OCI-LY1 (cell line): ENCODE data around the gene AACS.

Experiments
- H2AFZ ChIP-seq: fragments of 200-600 bp; sonication (generic), shearing (Covaris generic); 2 replicates; pipeline ENCODE4 v1.6.0; 2014; ENCODE audit warnings: antibody characterized with exemption, mild to moderate bottlenecking, low read length
- H3F3A ChIP-seq: fragments of 200-600 bp; sonication (generic), shearing (Covaris generic); 2 replicates; pipeline ENCODE4 v1.6.0; 2014; ENCODE audit warnings: mild to moderate bottlenecking, antibody characterized with exemption, low read length, moderate library complexity; ENCODE audit not compliant: insufficient read depth
- H3K27ac ChIP-seq: fragments of 200-600 bp; sonication (generic); 2 replicates; pipeline ENCODE4 v1.5.1; 2014; ENCODE audit warnings: low read length, mixed run types, mild to moderate bottlenecking, low read depth; ENCODE audit not compliant: poor library complexity, severe bottlenecking
- H3K27me3 ChIP-seq: fragments of 200-600 bp; sonication (generic); 2 replicates; pipeline ENCODE4 v1.6.0; 2014; ENCODE audit warnings: antibody characterized with exemption, mild to moderate bottlenecking, low read length, moderate library complexity; ENCODE audit not compliant: insufficient read depth
- H3K36me3 ChIP-seq: fragments of 200-600 bp; sonication (generic); 2 replicates; pipeline ENCODE4 v1.6.1; 2014; ENCODE audit warnings: mild to moderate bottlenecking, antibody characterized with exemption, low read length, moderate library complexity, mixed read lengths; ENCODE audit not compliant: insufficient read depth
- H3K4me1 ChIP-seq: fragments of 200-600 bp; sonication (generic); 2 replicates; pipeline ENCODE4 v1.5.1; 2014; ENCODE audit warnings: mild to moderate bottlenecking, low read length, moderate library complexity; ENCODE audit not compliant: insufficient read depth, severe bottlenecking
- H3K4me2 ChIP-seq: fragments of 200-600 bp; sonication (generic), shearing (Covaris generic); 2 replicates; pipeline ENCODE4 v1.6.1; 2014; ENCODE audit warnings: low read length
- H3K4me3 ChIP-seq: fragments of 200-600 bp; sonication (generic); 2 replicates; pipeline ENCODE4 v1.5.1; 2014; ENCODE audit warnings: low read length, low read depth, mild to moderate bottlenecking, mixed read lengths; ENCODE audit not compliant: poor library complexity, severe bottlenecking
- H3K79me2 ChIP-seq: fragments of 200-600 bp; shearing (Covaris generic); 2 replicates; pipeline ENCODE4 v1.6.1; 2016; ENCODE audit warnings: mixed run types, low read length, mixed read lengths; ENCODE audit not compliant: insufficient read depth
- H3K9ac ChIP-seq: fragments of 200-600 bp; sonication (generic), shearing (Covaris generic); 2 replicates; pipeline ENCODE4 v1.6.1; 2014; ENCODE audit warnings: mild to moderate bottlenecking, low read length, mixed read lengths
- H3K9me2 ChIP-seq: fragments of 200-600 bp; sonication (generic), shearing (Covaris generic); 2 replicates; pipeline ENCODE4 v1.6.1; 2014; ENCODE audit warnings: low read depth, mild to moderate bottlenecking, low read length, mixed read lengths
- H3K9me3 ChIP-seq: fragments of 200-600 bp; shearing (Covaris generic); 2 replicates; pipeline ENCODE4 v1.6.1; 2014; ENCODE audit warnings: low read length, mixed read lengths
- H4K20me1 ChIP-seq: fragments of 200-600 bp; sonication (generic), shearing (Covaris generic); 2 replicates; pipeline ENCODE4 v1.6.0; 2016; ENCODE audit warnings: mild to moderate bottlenecking, low read length; ENCODE audit not compliant: insufficient read depth
- EZH2 ChIP-seq: fragments of 200-600 bp; sonication (generic), shearing (Covaris generic); IDR thresholded peaks from 2 replicates; pipeline ENCODE4 v1.8.0; 2017; ENCODE audit warnings: borderline replicate concordance, mixed run types, mild to moderate bottlenecking, antibody characterized with exemption, low read length, moderate library complexity, mixed read lengths
- TF ChIP-seq, protein P1 (sequence below): fragments of 200-600 bp; sonication (generic), shearing (Covaris generic); IDR thresholded peaks from 2 replicates; pipeline ENCODE4 v1.5.1; 2017; ENCODE audit warnings: mild to moderate bottlenecking, antibody characterized with exemption, low read length, moderate library complexity, mixed read lengths

AACS gene

DNA sequence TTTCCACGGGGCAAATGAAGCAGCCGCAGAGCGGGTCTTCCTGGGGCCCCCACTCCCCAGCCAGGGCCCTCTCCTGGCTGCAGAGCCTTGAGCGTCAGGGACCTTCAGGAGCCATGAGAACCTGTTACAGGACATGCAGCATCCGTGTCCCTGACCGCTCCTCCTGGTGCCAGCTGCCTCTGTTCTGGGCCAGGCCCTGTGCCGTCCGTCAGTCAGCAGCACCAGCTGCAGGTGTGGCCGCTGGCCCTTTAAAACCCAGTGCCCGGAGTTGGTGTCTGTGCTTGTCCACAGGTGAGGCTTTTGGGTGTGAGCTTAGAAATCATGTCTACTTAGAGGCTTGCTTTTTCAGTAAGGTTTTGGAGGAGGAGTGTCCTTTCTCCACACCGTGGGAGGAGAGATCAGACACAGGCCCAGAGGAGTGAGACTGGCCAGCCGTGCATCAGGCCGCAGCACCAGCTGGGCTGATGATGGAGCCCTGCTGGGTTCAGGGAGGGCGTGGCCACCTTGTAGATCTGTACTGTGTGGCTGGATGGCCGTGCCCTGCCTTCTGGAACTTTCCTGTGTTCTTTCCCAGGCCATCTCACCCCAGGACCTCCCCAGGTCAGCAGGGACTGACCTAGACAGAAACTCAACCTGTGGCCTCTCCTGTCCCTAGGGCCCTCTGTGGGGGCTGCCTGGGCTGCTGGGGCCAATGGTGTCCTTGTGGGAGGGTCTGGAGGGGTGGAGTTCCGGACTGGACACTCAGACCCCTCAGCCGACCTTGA is 27.1 kb downstream of the AACS start:
- no peak overlapping the region for H3K27ac ChIP-seq
- H3F3A ChIP-seq, result no peaks in the 10 kb centered on the region
- H3K36me3 ChIP-seq, result peaks cover 38% of the 10 kb centered on the region

DNA sequence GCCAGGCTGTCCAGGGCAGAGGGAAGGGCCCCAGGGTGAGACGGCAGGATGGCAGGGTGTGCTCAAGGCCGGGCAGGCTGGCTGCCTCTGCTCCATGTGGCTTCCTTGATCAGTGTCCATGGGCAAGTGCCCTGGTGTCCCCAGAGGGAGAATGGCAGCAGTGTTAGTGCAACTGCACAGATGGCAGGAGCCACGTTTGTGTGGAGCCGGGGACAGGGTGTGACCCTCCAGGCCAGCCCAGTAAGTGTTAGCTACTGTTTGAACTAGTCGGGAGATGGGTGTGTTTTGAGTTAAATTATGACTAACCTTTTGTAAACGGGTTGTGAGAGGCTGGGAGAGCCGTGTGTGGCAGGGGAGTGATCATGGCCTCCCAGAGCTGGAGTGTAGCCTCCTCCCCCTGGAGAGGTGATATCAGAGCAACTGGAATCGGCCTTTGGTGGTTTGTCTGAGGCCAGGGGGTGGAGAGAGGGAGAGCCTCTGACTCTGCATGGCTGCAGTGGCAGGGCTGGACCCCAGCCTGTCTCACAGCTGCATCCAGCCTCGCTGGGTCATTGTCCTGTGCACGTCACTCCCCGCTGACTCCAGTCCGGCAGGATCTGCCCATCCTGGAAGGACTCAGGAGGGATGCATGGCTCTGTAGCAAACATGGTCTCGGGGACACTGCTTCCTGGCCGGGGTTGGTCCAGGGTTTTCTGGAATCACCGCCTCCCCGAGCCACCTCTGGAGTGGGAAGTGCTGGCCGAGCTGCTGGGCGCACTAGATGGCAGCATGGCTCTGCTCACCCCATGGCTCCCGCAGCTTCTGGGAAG is 27.8 kb downstream of the AACS start:
- TF ChIP-seq, protein P1, sequence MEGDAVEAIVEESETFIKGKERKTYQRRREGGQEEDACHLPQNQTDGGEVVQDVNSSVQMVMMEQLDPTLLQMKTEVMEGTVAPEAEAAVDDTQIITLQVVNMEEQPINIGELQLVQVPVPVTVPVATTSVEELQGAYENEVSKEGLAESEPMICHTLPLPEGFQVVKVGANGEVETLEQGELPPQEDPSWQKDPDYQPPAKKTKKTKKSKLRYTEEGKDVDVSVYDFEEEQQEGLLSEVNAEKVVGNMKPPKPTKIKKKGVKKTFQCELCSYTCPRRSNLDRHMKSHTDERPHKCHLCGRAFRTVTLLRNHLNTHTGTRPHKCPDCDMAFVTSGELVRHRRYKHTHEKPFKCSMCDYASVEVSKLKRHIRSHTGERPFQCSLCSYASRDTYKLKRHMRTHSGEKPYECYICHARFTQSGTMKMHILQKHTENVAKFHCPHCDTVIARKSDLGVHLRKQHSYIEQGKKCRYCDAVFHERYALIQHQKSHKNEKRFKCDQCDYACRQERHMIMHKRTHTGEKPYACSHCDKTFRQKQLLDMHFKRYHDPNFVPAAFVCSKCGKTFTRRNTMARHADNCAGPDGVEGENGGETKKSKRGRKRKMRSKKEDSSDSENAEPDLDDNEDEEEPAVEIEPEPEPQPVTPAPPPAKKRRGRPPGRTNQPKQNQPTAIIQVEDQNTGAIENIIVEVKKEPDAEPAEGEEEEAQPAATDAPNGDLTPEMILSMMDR, result no peak
- no peak for TF ChIP-seq EZH2
- no peaks in the 10 kb centered on the region for H3K27me3 ChIP-seq
- no peak overlapping the region for H3K27ac ChIP-seq
- H3F3A ChIP-seq, result no peaks in the 10 kb centered on the region
- H3K36me3 ChIP-seq, result peaks cover 31% of the 10 kb centered on the region
- no peak overlapping the region for H3K9ac ChIP-seq
- H2AFZ ChIP-seq, result no peak overlapping the region
- no peak overlapping the region for H3K4me3 ChIP-seq
- no peaks in the 10 kb centered on the region for H4K20me1 ChIP-seq
- H3K4me1 ChIP-seq, result no peaks in the 10 kb centered on the region
- H3K9me2 ChIP-seq, result no peaks in the 10 kb centered on the region
- no peaks in the 10 kb centered on the region for H3K79me2 ChIP-seq
- H3K4me2 ChIP-seq, result no peak overlapping the region
- no peaks in the 10 kb centered on the region for H3K9me3 ChIP-seq

More for the DNA sequence above, 27.1 kb downstream of the AACS start:
- no peaks in the 10 kb centered on the region for H3K9me3 ChIP-seq
- H3K4me1 ChIP-seq, result no peaks in the 10 kb centered on the region
- H3K27me3 ChIP-seq, result no peaks in the 10 kb centered on the region
- no peak overlapping the region for H3K9ac ChIP-seq
- H3K9me2 ChIP-seq, result no peaks in the 10 kb centered on the region
- H3K4me3 ChIP-seq, result no peak overlapping the region
- H4K20me1 ChIP-seq, result no peaks in the 10 kb centered on the region
- no peak overlapping the region for H2AFZ ChIP-seq
- no peak overlapping the region for H3K4me2 ChIP-seq
- TF ChIP-seq EZH2, result no peak
- TF ChIP-seq, protein P1, result no peak
- H3K79me2 ChIP-seq, result no peaks in the 10 kb centered on the region

DNA sequence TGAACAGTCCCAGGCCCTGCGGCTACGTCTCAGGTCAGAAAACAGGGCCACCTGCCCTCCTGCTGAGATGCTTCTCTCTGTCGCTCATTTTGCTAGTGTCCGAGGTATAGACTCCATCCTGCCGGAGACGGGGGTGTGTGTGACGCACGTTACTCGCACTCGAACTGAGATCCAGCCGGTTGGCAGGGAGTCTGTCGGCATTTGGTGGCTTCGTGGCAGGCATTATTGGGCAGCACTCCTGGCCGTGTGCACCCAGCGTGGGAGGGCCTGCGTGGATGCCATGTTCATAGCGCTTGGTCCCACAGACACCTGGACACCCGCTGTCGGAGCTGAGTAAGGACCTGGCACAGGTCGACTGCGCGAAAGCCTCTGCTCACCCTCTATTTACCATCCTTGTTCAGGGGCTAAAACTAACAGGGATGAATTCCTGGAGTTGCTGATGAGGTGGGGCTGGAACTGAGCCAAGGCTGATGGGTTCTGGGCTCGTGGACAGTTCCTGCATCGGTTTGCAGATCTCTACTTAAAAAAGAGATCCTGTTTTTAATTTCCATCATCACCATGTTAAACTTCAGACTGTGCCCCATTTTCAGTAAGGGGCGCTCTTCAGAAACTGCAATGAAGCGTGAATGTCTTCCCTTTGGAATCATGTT is 28.6 kb downstream of the AACS start:
- no peaks in the 10 kb centered on the region for H3K27me3 ChIP-seq
- H3K36me3 ChIP-seq, result peaks cover 27% of the 10 kb centered on the region
- H3K4me2 ChIP-seq, result no peak overlapping the region
- H3F3A ChIP-seq, result no peaks in the 10 kb centered on the region
- no peaks in the 10 kb centered on the region for H4K20me1 ChIP-seq
- no peaks in the 10 kb centered on the region for H3K9me3 ChIP-seq
- no peaks in the 10 kb centered on the region for H3K4me1 ChIP-seq
- H3K9ac ChIP-seq, result no peak overlapping the region
- no peak overlapping the region for H3K4me3 ChIP-seq
- no peaks in the 10 kb centered on the region for H3K79me2 ChIP-seq
- H2AFZ ChIP-seq, result no peak overlapping the region
- no peaks in the 10 kb centered on the region for H3K9me2 ChIP-seq
- TF ChIP-seq, protein P1, result no peak
- no peak for TF ChIP-seq EZH2
- H3K27ac ChIP-seq, result no peak overlapping the region
